Measurements from ENCODE around the gene NDUFA5.

Gene NDUFA5

GRCh38 chr7:123571187-123571586 lies 13.6 kb upstream of the NDUFA5 start:
- Histone ChIP-seq H3K14ac (ENCODE audit: low read length in 2 of 2) (no peak overlapping the region), H2BK120ac (ENCODE audit: low read depth, low read length) (no peak overlapping the region), H3K36me3 (ENCODE audit: control insufficient read depth in 1 of 2, insufficient read depth in 2 of 2, low read depth in 1 of 2, low read length in 2 of 2) (no peaks in the 10 kb centered on the region), H2BK5ac (ENCODE audit: low read depth, low read length, poor library complexity, severe bottlenecking) (no peak overlapping the region), H3K23ac (ENCODE audit: low read length in 2 of 2) (no peak overlapping the region), H3K4me2 (ENCODE audit: low read length, poor library complexity, severe bottlenecking) (no peak overlapping the region), H2AK5ac (ENCODE audit: low read length, severe bottlenecking) (no peak overlapping the region), H3K27me3 (ENCODE audit: control insufficient read depth in 1 of 2, insufficient read depth in 1 of 2, low read length in 2 of 2) (no peaks in the 10 kb centered on the region), H3K9me3 (ENCODE audit: control insufficient read depth, low read length) (no peaks in the 10 kb centered on the region), H3K79me1 (replicated peaks; ENCODE audit: low read length, poor library complexity, severe bottlenecking) (no peaks in the 10 kb centered on the region), H2BK15ac (ENCODE audit: low read depth, poor library complexity, severe bottlenecking) (no peak overlapping the region), H3K4me3 (ENCODE audit: insufficient read depth in 1 of 2, low read depth in 1 of 2, low read length in 2 of 2) (no peak overlapping the region), H3K4me1 (ENCODE audit: control insufficient read depth, insufficient read depth, low read depth, low read length) (no peaks in the 10 kb centered on the region), H4K8ac (ENCODE audit: low read length) (no peak overlapping the region), H3K4ac (ENCODE audit: low read depth in 1 of 2, low read length in 2 of 2) (no peak overlapping the region), H4K91ac (ENCODE audit: low read length) (no peak overlapping the region), H2AFZ (ENCODE audit: low read depth, low read length) (no peak overlapping the region), H3K27ac (ENCODE audit: low read length, poor library complexity, severe bottlenecking) (no peak overlapping the region), H3K18ac (ENCODE audit: low read depth in 1 of 2, low read length in 2 of 2) (no peak overlapping the region), H2BK12ac (ENCODE audit: low read length in 2 of 2) (no peak overlapping the region), H3K9ac (ENCODE audit: low read length) (no peak overlapping the region)
- WGBS: no CpG with 5 or more reads among the region's 1 CpG
- no peak for DNase-seq

- H3K9me3 ChIP-seq (ENCODE audit: control insufficient read depth, low read length): no peaks in the 10 kb centered on the region
- no peaks in the 10 kb centered on the region for H3K36me3 ChIP-seq (ENCODE audit: control insufficient read depth in 1 of 2, insufficient read depth in 2 of 2, low read depth in 1 of 2, low read length in 2 of 2)
- no peak overlapping the region for H3K23ac ChIP-seq (ENCODE audit: low read length in 2 of 2)
- H4K8ac ChIP-seq (ENCODE audit: low read length): peak overlapping the region; percentile 64
- H3K4me2 ChIP-seq (ENCODE audit: low read length, poor library complexity, severe bottlenecking): no peak overlapping the region
- no peaks in the 10 kb centered on the region for H3K27me3 ChIP-seq (ENCODE audit: control insufficient read depth in 1 of 2, insufficient read depth in 1 of 2, low read length in 2 of 2)
- no peak overlapping the region for H3K14ac ChIP-seq (ENCODE audit: low read length in 2 of 2)
- no peak overlapping the region for H3K4me3 ChIP-seq (ENCODE audit: insufficient read depth in 1 of 2, low read depth in 1 of 2, low read length in 2 of 2)
- no peaks in the 10 kb centered on the region for H3K4me1 ChIP-seq (ENCODE audit: control insufficient read depth, insufficient read depth, low read depth, low read length)
- no peak overlapping the region for H2AFZ ChIP-seq (ENCODE audit: low read depth, low read length)
- no peak overlapping the region for H2BK5ac ChIP-seq (ENCODE audit: low read depth, low read length, poor library complexity, severe bottlenecking)
- H4K91ac ChIP-seq (ENCODE audit: low read length): peak overlapping the region; percentile 61
- no peak overlapping the region for H2BK12ac ChIP-seq (ENCODE audit: low read length in 2 of 2)
- H2BK15ac ChIP-seq (ENCODE audit: low read depth, poor library complexity, severe bottlenecking): no peak overlapping the region
- no peak overlapping the region for H3K18ac ChIP-seq (ENCODE audit: low read depth in 1 of 2, low read length in 2 of 2)
- H3K4ac ChIP-seq (ENCODE audit: low read depth in 1 of 2, low read length in 2 of 2): no peak overlapping the region
- no peak for DNase-seq
- H2AK5ac ChIP-seq (ENCODE audit: low read length, severe bottlenecking): no peak overlapping the region
- H2BK120ac ChIP-seq (ENCODE audit: low read depth, low read length): peak overlapping the region; percentile 19
- no peak overlapping the region for H3K27ac ChIP-seq (ENCODE audit: low read length, poor library complexity, severe bottlenecking)
- no peak overlapping the region for H3K9ac ChIP-seq (ENCODE audit: low read length)
- 96% methylated on average over 3 of the region's 4 CpGs for WGBS
- no peaks in the 10 kb centered on the region for H3K79me1 ChIP-seq (replicated peaks; ENCODE audit: low read length, poor library complexity, severe bottlenecking)
These were observed 13.0 kb upstream of the NDUFA5 start for GRCh38 chr7:123570390-123571182.

GRCh38 chr7:123569352-123570010 lies 11.9 kb upstream of the NDUFA5 start:
- Histone ChIP-seq H3K18ac (ENCODE audit: low read depth in 1 of 2, low read length in 2 of 2) (no peak overlapping the region), H2BK15ac (ENCODE audit: low read depth, poor library complexity, severe bottlenecking) (no peak overlapping the region), H3K27ac (ENCODE audit: low read length, poor library complexity, severe bottlenecking) (no peak overlapping the region), H2BK5ac (ENCODE audit: low read depth, low read length, poor library complexity, severe bottlenecking) (no peak overlapping the region), H3K4me3 (ENCODE audit: insufficient read depth in 1 of 2, low read depth in 1 of 2, low read length in 2 of 2) (no peak overlapping the region), H3K4me2 (ENCODE audit: low read length, poor library complexity, severe bottlenecking) (no peak overlapping the region), H3K27me3 (ENCODE audit: control insufficient read depth in 1 of 2, insufficient read depth in 1 of 2, low read length in 2 of 2) (no peaks in the 10 kb centered on the region), H3K4ac (ENCODE audit: low read depth in 1 of 2, low read length in 2 of 2) (no peak overlapping the region), H2BK120ac (ENCODE audit: low read depth, low read length) (no peak overlapping the region), H3K79me1 (replicated peaks; ENCODE audit: low read length, poor library complexity, severe bottlenecking) (no peaks in the 10 kb centered on the region), H3K9me3 (ENCODE audit: control insufficient read depth, low read length) (no peaks in the 10 kb centered on the region), H2BK12ac (ENCODE audit: low read length in 2 of 2) (no peak overlapping the region), H3K9ac (ENCODE audit: low read length) (no peak overlapping the region), H3K14ac (ENCODE audit: low read length in 2 of 2) (no peak overlapping the region), H4K91ac (ENCODE audit: low read length) (no peak overlapping the region), H3K36me3 (ENCODE audit: control insufficient read depth in 1 of 2, insufficient read depth in 2 of 2, low read depth in 1 of 2, low read length in 2 of 2) (no peaks in the 10 kb centered on the region), H4K8ac (ENCODE audit: low read length) (no peak overlapping the region), H2AK5ac (ENCODE audit: low read length, severe bottlenecking) (no peak overlapping the region), H3K4me1 (ENCODE audit: control insufficient read depth, insufficient read depth, low read depth, low read length) (no peaks in the 10 kb centered on the region), H3K23ac (ENCODE audit: low read length in 2 of 2) (no peak overlapping the region), H2AFZ (ENCODE audit: low read depth, low read length) (no peak overlapping the region)
- no peak for DNase-seq
- WGBS: 90% methylated on average over 2 of the region's 2 CpGs

GRCh38 chr7:123562121-123562520 lies 4.5 kb upstream of the NDUFA5 start:
- no peaks in the 10 kb centered on the region for H3K79me1 ChIP-seq (replicated peaks; ENCODE audit: low read length, poor library complexity, severe bottlenecking)
- no peaks in the 10 kb centered on the region for H3K36me3 ChIP-seq (ENCODE audit: control insufficient read depth in 1 of 2, insufficient read depth in 2 of 2, low read depth in 1 of 2, low read length in 2 of 2)
- H3K4ac ChIP-seq (ENCODE audit: low read depth in 1 of 2, low read length in 2 of 2): no peak overlapping the region
- no peak overlapping the region for H3K4me3 ChIP-seq (ENCODE audit: insufficient read depth in 1 of 2, low read depth in 1 of 2, low read length in 2 of 2)
- H3K14ac ChIP-seq (ENCODE audit: low read length in 2 of 2): no peak overlapping the region
- H3K18ac ChIP-seq (ENCODE audit: low read depth in 1 of 2, low read length in 2 of 2): no peak overlapping the region
- H3K4me1 ChIP-seq (ENCODE audit: control insufficient read depth, insufficient read depth, low read depth, low read length): no peaks in the 10 kb centered on the region
- H4K8ac ChIP-seq (ENCODE audit: low read length): no peak overlapping the region
- H2BK5ac ChIP-seq (ENCODE audit: low read depth, low read length, poor library complexity, severe bottlenecking): no peak overlapping the region
- H3K9ac ChIP-seq (ENCODE audit: low read length): no peak overlapping the region
- H4K91ac ChIP-seq (ENCODE audit: low read length): no peak overlapping the region
- H2AFZ ChIP-seq (ENCODE audit: low read depth, low read length): no peak overlapping the region
- no peak overlapping the region for H3K4me2 ChIP-seq (ENCODE audit: low read length, poor library complexity, severe bottlenecking)
- no peak overlapping the region for H2BK120ac ChIP-seq (ENCODE audit: low read depth, low read length)
- DNase-seq: no peak
- no peak overlapping the region for H2BK15ac ChIP-seq (ENCODE audit: low read depth, poor library complexity, severe bottlenecking)
- H3K27ac ChIP-seq (ENCODE audit: low read length, poor library complexity, severe bottlenecking): no peak overlapping the region
- H2BK12ac ChIP-seq (ENCODE audit: low read length in 2 of 2): no peak overlapping the region
- H3K9me3 ChIP-seq (ENCODE audit: control insufficient read depth, low read length): no peaks in the 10 kb centered on the region
- no peaks in the 10 kb centered on the region for H3K27me3 ChIP-seq (ENCODE audit: control insufficient read depth in 1 of 2, insufficient read depth in 1 of 2, low read length in 2 of 2)
- H2AK5ac ChIP-seq (ENCODE audit: low read length, severe bottlenecking): no peak overlapping the region
- no peak overlapping the region for H3K23ac ChIP-seq (ENCODE audit: low read length in 2 of 2)
